ENCODE results near the gene ADAMTSL3.
"Not testable (repeated sequence)": the region's sequence is repeated elsewhere in the genome, so short reads cannot be mapped to it uniquely, and the experiment has no call there.

ADAMTSL3 gene

DNA sequence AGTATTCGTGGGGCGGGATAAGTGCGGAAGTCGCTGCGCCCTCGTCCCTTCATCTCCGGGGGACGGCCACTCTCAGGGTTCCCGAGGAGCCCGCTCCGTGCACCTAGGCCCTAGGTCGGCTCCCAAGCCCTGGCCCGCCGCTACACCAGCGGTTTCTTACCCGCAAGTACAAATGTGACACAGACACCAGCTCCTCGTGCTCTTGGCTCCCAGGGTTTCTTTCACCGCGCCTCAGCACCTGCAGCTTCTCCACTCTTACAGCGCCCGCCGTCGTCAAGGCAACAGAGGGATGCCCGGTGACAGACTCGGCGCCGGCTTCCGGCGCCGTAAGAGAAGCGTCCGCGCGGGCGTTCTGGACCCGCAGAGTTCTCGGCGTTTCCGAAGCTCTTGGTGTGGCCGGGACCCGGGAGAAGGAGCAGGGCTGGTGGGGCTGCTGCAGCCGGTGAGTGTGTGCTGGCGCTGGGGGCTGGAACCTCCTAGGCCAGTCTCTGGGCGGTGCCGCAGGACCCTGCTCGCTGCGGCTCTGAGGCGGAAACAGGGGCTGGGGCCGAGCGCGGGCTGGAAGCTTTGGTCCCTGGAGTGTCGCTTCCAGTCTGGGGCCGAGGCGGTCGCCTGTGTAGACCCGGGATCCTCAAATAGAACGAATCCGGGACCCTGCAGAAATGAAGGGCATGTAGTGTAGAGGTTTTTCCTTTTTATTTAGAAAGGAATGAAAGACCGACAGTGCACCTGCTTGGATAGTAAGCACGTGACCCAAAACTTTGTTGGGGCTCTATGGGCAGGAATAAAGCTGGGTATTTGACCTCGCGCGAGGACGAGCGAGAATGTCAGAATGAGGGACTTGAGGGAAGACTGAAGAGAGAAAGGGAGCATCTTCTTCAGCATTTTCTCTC is 426.2 kb downstream of the ADAMTSL3 start:
- FAIRE-seq, result peak; percentile 93
- DNase-seq (ENCODE audit: low spot score), result no peak

DNA sequence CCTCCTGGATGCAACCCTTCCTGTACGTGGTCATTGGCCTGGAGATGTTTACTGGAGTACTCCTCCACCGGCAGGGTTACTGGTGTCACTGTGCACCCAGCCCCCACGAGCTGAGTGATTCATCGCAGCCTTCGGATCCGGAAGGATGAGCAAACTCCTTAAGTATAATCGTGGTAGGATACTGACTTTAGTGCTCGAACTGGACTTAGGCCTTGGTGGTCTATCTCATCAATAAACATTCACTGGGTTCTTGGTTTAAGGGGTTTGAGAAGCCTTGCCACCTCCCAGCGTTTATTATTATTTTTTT is 426.8 kb downstream of the ADAMTSL3 start:
- DNase-seq (ENCODE audit: low spot score), result peak; percentile 56
- FAIRE-seq, result not testable (repeated sequence)

GRCh38 chr15:84081391-84082168 is 427.7 kb downstream of the ADAMTSL3 start:
- DNase-seq (ENCODE audit: low spot score) (peak; percentile 36), FAIRE-seq (no peak)

DNA sequence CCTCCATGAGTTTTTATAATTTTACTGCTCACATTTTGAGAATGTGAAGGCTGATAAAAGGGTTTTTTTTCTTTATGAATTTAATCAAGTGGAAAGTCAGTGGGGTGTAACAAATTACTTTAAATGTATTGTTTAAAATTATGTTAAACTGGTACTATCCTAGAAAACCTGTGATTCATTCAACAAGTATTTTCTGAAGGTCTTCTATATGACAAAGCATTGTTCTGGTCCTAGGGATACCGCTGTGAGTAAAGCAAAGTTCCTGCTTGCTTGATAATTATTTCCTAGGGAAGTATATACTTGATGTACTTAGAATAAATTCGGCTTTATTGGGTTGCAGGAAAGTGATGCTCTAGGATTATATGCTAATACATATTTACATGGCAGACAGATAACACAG is 428.8 kb downstream of the ADAMTSL3 start:
- DNase-seq (ENCODE audit: low spot score), result no peak
- FAIRE-seq, result no peak

GRCh38 chr15:84086071-84086470 is 432.1 kb downstream of the ADAMTSL3 start:
- FAIRE-seq; DNase-seq (ENCODE audit: low spot score): not testable (repeated sequence)

All from urothelium cell line (cell line).